ENCODE data around the gene PFDN1.
"Not testable (repeated sequence)": the region's sequence is repeated elsewhere in the genome, so short reads cannot be mapped to it uniquely, and the experiment has no call there.

The PFDN1 gene

GRCh38 chr5:140302786-140303639 lies at the start of gene PFDN1:
Gene PFDN1, minus strand, starts transcription at chr5:140303101. Its CDS starts 28 bp downstream, at chr5:140303073.
- peak; percentile 87 for DNase-seq

GRCh38 chr5:140351609-140352334 lies 48.9 kb upstream of the PFDN1 start:
- DNase-seq = no peak

GRCh38 chr5:140349244-140349643 lies 46.3 kb upstream of the PFDN1 start:
- no peak for DNase-seq

GRCh38 chr5:140348104-140348503 lies 45.2 kb upstream of the PFDN1 start:
- DNase-seq = no peak

GRCh38 chr5:140347360-140347759 lies 44.5 kb upstream of the PFDN1 start:
- DNase-seq = no peak

- DNase-seq = no peak
These were observed 43.7 kb upstream of the PFDN1 start, which contains the start of gene HBEGF for GRCh38 chr5:140346348-140347221. Gene HBEGF, minus strand, starts transcription at chr5:140346603. Its CDS starts 275 bp downstream, at chr5:140346328.

GRCh38 chr5:140345919-140346347 lies 43.0 kb upstream of the PFDN1 start:
- DNase-seq = no peak

- DNase-seq = no peak
These were observed 42.0 kb upstream of the PFDN1 start for GRCh38 chr5:140344683-140345423.

GRCh38 chr5:140343849-140344248 lies 40.9 kb upstream of the PFDN1 start:
- not testable (repeated sequence) for DNase-seq

- DNase-seq = no peak
These were observed 40.0 kb upstream of the PFDN1 start for GRCh38 chr5:140342896-140343295.

- DNase-seq = no peak
These were observed 39.4 kb upstream of the PFDN1 start for GRCh38 chr5:140342287-140342686.

- DNase-seq = no peak
These were observed 38.7 kb upstream of the PFDN1 start for GRCh38 chr5:140341591-140341990.

GRCh38 chr5:140340605-140341121 lies 37.8 kb upstream of the PFDN1 start:
- no peak for DNase-seq

GRCh38 chr5:140339636-140340035 lies 36.7 kb upstream of the PFDN1 start:
- DNase-seq = no peak

- no peak for DNase-seq
These were observed 36.0 kb upstream of the PFDN1 start for GRCh38 chr5:140338908-140339307.

- no peak for DNase-seq
These were observed 35.4 kb upstream of the PFDN1 start for GRCh38 chr5:140338336-140338735.

- no peak for DNase-seq
These were observed 35.0 kb upstream of the PFDN1 start for GRCh38 chr5:140337880-140338279.

GRCh38 chr5:140336388-140336787 lies 33.5 kb upstream of the PFDN1 start:
- DNase-seq = no peak

- no peak for DNase-seq
These were observed 28.7 kb upstream of the PFDN1 start for GRCh38 chr5:140331638-140332037.

- no peak for DNase-seq
These were observed 27.0 kb upstream of the PFDN1 start for GRCh38 chr5:140329739-140330481.
